GM12873 (cell line): ENCODE measurements around the gene PTPRG.

Experiments
- TF ChIP-seq, protein P1 (sequence below): IDR thresholded peaks from 2 replicates; pipeline ENCODE4 v1.5.1; 2012; ENCODE audit warnings: low read depth, mild to moderate bottlenecking, moderate library complexity, low read length, control low read depth; ENCODE audit not compliant: insufficient read depth; ENCODE audit errors: missing control alignments

The PTPRG gene

GRCh38 chr3:61893840-61894566 lies 332.6 kb downstream of the PTPRG start:
- TF ChIP-seq, protein P1, sequence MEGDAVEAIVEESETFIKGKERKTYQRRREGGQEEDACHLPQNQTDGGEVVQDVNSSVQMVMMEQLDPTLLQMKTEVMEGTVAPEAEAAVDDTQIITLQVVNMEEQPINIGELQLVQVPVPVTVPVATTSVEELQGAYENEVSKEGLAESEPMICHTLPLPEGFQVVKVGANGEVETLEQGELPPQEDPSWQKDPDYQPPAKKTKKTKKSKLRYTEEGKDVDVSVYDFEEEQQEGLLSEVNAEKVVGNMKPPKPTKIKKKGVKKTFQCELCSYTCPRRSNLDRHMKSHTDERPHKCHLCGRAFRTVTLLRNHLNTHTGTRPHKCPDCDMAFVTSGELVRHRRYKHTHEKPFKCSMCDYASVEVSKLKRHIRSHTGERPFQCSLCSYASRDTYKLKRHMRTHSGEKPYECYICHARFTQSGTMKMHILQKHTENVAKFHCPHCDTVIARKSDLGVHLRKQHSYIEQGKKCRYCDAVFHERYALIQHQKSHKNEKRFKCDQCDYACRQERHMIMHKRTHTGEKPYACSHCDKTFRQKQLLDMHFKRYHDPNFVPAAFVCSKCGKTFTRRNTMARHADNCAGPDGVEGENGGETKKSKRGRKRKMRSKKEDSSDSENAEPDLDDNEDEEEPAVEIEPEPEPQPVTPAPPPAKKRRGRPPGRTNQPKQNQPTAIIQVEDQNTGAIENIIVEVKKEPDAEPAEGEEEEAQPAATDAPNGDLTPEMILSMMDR = no peak

GRCh38 chr3:61894988-61895935 lies 333.9 kb downstream of the PTPRG start:
- TF ChIP-seq, protein P1 = no peak

GRCh38 chr3:61896251-61896650 lies 334.9 kb downstream of the PTPRG start:
- TF ChIP-seq, protein P1 = no peak

- TF ChIP-seq, protein P1 = no peak
Measured at GRCh38 chr3:61897848-61898247, 336.5 kb downstream of the PTPRG start.

GRCh38 chr3:61899700-61900462 lies 338.5 kb downstream of the PTPRG start:
- TF ChIP-seq, protein P1 = no peak

- TF ChIP-seq, protein P1 = no peak
Measured at GRCh38 chr3:61901496-61901895, 340.1 kb downstream of the PTPRG start.
